ENCODE measurements around the gene TMEFF2.

DNA sequence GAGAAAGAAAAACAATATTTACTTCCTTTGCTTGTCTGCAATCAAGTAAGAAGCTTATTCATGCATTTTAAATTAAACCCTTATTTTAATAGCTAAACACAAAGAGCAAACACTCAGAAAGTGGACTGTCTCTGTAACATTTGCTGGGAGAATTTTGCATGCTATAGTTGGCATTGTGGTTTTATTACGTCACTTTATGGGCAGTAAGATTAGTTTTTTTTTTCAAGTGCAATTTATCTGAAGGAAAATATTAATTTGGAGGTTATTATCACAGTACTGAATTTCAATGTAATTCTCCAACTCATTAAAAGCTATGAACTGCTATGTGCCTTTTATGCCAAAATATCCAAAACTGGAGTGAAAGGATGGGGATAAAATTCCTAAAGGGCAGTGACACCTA, 103.3 kb downstream of the TMEFF2 start:
- TF ChIP-seq, protein P1, sequence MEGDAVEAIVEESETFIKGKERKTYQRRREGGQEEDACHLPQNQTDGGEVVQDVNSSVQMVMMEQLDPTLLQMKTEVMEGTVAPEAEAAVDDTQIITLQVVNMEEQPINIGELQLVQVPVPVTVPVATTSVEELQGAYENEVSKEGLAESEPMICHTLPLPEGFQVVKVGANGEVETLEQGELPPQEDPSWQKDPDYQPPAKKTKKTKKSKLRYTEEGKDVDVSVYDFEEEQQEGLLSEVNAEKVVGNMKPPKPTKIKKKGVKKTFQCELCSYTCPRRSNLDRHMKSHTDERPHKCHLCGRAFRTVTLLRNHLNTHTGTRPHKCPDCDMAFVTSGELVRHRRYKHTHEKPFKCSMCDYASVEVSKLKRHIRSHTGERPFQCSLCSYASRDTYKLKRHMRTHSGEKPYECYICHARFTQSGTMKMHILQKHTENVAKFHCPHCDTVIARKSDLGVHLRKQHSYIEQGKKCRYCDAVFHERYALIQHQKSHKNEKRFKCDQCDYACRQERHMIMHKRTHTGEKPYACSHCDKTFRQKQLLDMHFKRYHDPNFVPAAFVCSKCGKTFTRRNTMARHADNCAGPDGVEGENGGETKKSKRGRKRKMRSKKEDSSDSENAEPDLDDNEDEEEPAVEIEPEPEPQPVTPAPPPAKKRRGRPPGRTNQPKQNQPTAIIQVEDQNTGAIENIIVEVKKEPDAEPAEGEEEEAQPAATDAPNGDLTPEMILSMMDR (conservative IDR thresholded peaks at IDR 0.05; ENCODE audit: low read depth in 2 of 2): no peak
- TF ChIP-seq EZH2 (IDR thresholded peaks at IDR 0.05; ENCODE audit: low read depth, unreplicated experiment): no peak
- TF ChIP-seq, protein P2, sequence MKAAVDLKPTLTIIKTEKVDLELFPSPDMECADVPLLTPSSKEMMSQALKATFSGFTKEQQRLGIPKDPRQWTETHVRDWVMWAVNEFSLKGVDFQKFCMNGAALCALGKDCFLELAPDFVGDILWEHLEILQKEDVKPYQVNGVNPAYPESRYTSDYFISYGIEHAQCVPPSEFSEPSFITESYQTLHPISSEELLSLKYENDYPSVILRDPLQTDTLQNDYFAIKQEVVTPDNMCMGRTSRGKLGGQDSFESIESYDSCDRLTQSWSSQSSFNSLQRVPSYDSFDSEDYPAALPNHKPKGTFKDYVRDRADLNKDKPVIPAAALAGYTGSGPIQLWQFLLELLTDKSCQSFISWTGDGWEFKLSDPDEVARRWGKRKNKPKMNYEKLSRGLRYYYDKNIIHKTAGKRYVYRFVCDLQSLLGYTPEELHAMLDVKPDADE (IDR thresholded peaks at IDR 0.05): no peak
- TF ChIP-seq POLR2AphosphoS5 (IDR thresholded peaks at IDR 0.05; ENCODE audit: low read depth): no peak
- TF ChIP-seq, protein P3, sequence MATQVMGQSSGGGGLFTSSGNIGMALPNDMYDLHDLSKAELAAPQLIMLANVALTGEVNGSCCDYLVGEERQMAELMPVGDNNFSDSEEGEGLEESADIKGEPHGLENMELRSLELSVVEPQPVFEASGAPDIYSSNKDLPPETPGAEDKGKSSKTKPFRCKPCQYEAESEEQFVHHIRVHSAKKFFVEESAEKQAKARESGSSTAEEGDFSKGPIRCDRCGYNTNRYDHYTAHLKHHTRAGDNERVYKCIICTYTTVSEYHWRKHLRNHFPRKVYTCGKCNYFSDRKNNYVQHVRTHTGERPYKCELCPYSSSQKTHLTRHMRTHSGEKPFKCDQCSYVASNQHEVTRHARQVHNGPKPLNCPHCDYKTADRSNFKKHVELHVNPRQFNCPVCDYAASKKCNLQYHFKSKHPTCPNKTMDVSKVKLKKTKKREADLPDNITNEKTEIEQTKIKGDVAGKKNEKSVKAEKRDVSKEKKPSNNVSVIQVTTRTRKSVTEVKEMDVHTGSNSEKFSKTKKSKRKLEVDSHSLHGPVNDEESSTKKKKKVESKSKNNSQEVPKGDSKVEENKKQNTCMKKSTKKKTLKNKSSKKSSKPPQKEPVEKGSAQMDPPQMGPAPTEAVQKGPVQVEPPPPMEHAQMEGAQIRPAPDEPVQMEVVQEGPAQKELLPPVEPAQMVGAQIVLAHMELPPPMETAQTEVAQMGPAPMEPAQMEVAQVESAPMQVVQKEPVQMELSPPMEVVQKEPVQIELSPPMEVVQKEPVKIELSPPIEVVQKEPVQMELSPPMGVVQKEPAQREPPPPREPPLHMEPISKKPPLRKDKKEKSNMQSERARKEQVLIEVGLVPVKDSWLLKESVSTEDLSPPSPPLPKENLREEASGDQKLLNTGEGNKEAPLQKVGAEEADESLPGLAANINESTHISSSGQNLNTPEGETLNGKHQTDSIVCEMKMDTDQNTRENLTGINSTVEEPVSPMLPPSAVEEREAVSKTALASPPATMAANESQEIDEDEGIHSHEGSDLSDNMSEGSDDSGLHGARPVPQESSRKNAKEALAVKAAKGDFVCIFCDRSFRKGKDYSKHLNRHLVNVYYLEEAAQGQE (IDR thresholded peaks at IDR 0.05; ENCODE audit: unreplicated experiment): no peak
- no peak for TF ChIP-seq EZH2phosphoT487 (IDR thresholded peaks at IDR 0.05; ENCODE audit: unreplicated experiment)
- TF ChIP-seq CREB1 (CRISPR knock-in tag; IDR thresholded peaks at IDR 0.05; ENCODE audit: low read depth): no peak
- TF ChIP-seq STAT1 (IDR thresholded peaks at IDR 0.05; ENCODE audit: unreplicated experiment): no peak
- no peak for TF ChIP-seq JUNB (IDR thresholded peaks at IDR 0.05; ENCODE audit: unreplicated experiment)
- TF ChIP-seq ZNF331 (CRISPR knock-in tag; IDR thresholded peaks at IDR 0.05; ENCODE audit: low read depth): no peak
- TF ChIP-seq ZNF114 (CRISPR knock-in tag; IDR thresholded peaks at IDR 0.05): no peak
- no peak for TF ChIP-seq NANOG (IDR thresholded peaks at IDR 0.05; ENCODE audit: borderline replicate concordance)
